ENCODE results near the gene MOB2.
"Not testable (repeated sequence)": the region's sequence is repeated elsewhere in the genome, so short reads cannot be mapped to it uniquely, and the experiment has no call there.

Gene MOB2

DNA sequence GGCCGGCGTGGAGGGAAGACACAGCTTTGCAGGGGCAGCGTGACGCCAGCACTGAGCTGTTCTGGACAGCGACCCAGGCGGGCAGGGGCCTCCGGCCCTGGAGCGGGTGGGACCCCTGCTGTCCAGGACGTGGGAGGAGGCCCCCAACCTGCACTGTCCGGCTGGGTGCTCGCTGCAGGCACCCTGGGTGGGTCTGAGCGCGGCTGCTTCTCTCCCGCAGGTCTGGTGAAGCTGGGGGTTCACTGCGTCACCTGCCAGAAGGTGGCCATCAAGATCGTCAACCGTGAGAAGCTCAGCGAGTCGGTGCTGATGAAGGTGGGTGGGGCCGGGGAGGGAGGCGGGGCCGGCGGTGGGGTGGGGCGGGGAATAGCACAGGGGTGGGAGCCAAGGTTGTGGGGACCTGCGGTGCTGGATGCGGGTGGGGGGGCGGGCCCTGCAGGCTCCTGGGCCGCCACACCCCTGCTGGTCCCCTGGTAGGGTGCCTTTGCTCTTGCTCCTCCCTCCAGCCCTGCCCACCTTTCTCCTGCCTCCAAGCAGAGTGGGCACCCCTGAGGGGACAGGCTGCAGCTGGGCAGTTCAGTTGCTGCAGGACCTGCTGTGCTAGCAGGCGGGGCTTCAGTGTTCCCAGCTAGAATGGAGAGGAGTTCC is 50.6 kb downstream of the MOB2 start:
- Histone ChIP-seq H3K4me3 (ENCODE audit: low read length) (no peak overlapping the region), H3K27ac (ENCODE audit: low read length) (no peak overlapping the region), H3K4me2 (ENCODE audit: low read length) (no peak overlapping the region)

DNA sequence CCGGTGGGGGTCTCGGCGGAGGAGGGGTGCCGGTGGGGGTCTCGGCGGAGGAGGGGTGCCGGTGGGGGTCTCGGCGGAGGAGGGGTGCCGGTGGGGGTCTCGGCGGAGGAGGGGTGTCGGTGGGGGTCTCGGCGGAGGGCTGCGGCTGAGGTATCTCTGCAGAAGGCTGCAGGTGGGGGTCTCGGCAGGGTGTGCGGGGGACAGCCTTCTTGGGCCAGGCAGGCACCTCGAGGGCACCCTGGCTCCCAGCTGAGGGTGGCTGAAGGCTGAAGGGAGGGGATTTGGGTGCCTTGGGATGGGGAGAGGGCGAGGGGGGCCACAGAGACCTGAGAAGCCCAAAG is 51.1 kb downstream of the MOB2 start:
- not testable (repeated sequence) for H3K9me3 ChIP-seq (ENCODE audit: insufficient read depth, low read length); H3K4me1 ChIP-seq (ENCODE audit: low read length); H3K4me3 ChIP-seq (ENCODE audit: low read length); H3K27ac ChIP-seq (ENCODE audit: low read length); H3K36me3 ChIP-seq (replicated peaks; ENCODE audit: low read depth, low read length); H3K4me2 ChIP-seq (ENCODE audit: low read length); H2AFZ ChIP-seq (ENCODE audit: low read depth, low read length); H3K27me3 ChIP-seq (ENCODE audit: low read depth, low read length); H3K9ac ChIP-seq (ENCODE audit: low read length); H3K79me2 ChIP-seq (ENCODE audit: low read length); H4K20me1 ChIP-seq (ENCODE audit: insufficient read depth, low read length)

More for the DNA sequence above, 50.6 kb downstream of the MOB2 start:
- Histone ChIP-seq H2AFZ (ENCODE audit: low read depth, low read length) (no peak overlapping the region), H3K27me3 (ENCODE audit: low read depth, low read length) (no peaks in the 10 kb centered on the region), H3K4me1 (ENCODE audit: low read length) (no peaks in the 10 kb centered on the region), H4K20me1 (ENCODE audit: insufficient read depth, low read length) (no peaks in the 10 kb centered on the region), H3K9me3 (ENCODE audit: insufficient read depth, low read length) (no peaks in the 10 kb centered on the region), H3K79me2 (ENCODE audit: low read length) (no peaks in the 10 kb centered on the region), H3K36me3 (replicated peaks; ENCODE audit: low read depth, low read length) (no peaks in the 10 kb centered on the region), H3K9ac (ENCODE audit: low read length) (no peak overlapping the region)
- TF ChIP-seq, protein P1, sequence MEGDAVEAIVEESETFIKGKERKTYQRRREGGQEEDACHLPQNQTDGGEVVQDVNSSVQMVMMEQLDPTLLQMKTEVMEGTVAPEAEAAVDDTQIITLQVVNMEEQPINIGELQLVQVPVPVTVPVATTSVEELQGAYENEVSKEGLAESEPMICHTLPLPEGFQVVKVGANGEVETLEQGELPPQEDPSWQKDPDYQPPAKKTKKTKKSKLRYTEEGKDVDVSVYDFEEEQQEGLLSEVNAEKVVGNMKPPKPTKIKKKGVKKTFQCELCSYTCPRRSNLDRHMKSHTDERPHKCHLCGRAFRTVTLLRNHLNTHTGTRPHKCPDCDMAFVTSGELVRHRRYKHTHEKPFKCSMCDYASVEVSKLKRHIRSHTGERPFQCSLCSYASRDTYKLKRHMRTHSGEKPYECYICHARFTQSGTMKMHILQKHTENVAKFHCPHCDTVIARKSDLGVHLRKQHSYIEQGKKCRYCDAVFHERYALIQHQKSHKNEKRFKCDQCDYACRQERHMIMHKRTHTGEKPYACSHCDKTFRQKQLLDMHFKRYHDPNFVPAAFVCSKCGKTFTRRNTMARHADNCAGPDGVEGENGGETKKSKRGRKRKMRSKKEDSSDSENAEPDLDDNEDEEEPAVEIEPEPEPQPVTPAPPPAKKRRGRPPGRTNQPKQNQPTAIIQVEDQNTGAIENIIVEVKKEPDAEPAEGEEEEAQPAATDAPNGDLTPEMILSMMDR (IDR thresholded peaks at IDR 0.05; ENCODE audit: low read depth, low read length) = no peak
- TF ChIP-seq EZH2phosphoT487 (IDR thresholded peaks at IDR 0.05; ENCODE audit: low read depth) = no peak

DNA sequence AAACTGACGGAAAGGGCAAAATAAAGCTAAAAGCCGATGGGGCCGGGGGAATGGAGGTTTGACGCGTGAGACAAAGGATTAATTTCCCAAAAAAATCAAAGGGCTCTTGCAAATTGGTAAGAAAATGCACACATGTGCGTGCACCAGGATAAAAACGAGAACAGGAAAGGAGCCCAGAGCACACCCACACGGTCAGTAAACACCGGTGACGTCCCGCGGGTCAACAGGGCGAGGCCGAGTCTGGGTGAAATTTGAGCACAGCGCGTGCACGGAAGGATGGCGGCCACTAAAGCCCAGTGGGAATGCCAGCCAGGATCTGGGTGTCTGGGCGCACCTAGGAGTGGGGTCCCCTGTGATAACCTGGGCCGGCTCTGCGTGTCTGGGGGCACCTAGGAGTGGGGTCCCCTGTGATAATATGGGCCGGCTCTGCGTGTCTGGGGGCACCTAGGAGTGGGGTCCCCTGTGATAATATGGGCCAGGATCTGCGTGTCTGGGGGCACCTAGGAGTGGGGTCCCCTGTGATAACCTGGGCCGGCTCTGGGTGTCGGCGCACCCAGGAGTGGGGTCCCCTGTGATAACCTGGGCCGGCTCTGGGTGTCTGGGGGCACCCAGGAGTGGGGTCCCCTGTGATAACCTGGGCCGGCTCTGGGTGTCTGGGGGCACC is 52.5 kb downstream of the MOB2 start:
- Histone ChIP-seq H3K4me3 (ENCODE audit: low read length) (no peak overlapping the region), H3K4me2 (ENCODE audit: low read length) (no peak overlapping the region), H3K36me3 (replicated peaks; ENCODE audit: low read depth, low read length) (no peaks in the 10 kb centered on the region), H3K4me1 (ENCODE audit: low read length) (no peaks in the 10 kb centered on the region), H4K20me1 (ENCODE audit: insufficient read depth, low read length) (no peaks in the 10 kb centered on the region), H2AFZ (ENCODE audit: low read depth, low read length) (no peak overlapping the region), H3K79me2 (ENCODE audit: low read length) (no peaks in the 10 kb centered on the region), H3K9me3 (ENCODE audit: insufficient read depth, low read length) (no peaks in the 10 kb centered on the region), H3K27me3 (ENCODE audit: low read depth, low read length) (no peaks in the 10 kb centered on the region), H3K9ac (ENCODE audit: low read length) (no peak overlapping the region), H3K27ac (ENCODE audit: low read length) (no peak overlapping the region)
- TF ChIP-seq, protein P1 (IDR thresholded peaks at IDR 0.05; ENCODE audit: low read depth, low read length) = no peak
- TF ChIP-seq EZH2phosphoT487 (IDR thresholded peaks at IDR 0.05; ENCODE audit: low read depth) = no peak

DNA sequence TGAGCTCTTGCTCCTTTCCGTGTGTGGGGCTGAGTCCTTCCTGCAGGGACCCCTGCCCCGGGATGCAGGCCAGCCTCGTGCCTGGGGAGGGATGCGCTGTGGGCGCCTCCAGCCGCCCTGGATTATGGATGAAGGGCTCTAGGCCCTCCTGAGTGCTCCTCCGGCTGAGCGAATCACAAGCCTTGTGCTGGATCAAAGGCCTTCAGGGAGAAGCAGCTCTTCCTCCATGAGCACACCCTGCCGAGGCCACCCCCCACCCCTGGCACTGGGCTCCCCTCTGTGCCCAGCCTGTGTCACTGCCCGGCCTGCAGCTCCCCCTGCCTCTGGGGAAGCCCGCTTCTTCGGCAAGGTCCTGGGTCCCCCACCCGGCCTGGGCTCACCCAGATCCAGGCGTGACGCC is 53.0 kb downstream of the MOB2 start:
- H3K36me3 ChIP-seq (replicated peaks; ENCODE audit: low read depth, low read length) = no peaks in the 10 kb centered on the region
- H3K27ac ChIP-seq (ENCODE audit: low read length) = no peak overlapping the region
- H3K4me2 ChIP-seq (ENCODE audit: low read length) = no peak overlapping the region
- TF ChIP-seq EZH2phosphoT487 (IDR thresholded peaks at IDR 0.05; ENCODE audit: low read depth) = no peak
- TF ChIP-seq, protein P1 (IDR thresholded peaks at IDR 0.05; ENCODE audit: low read depth, low read length) = no peak
- no peaks in the 10 kb centered on the region for H4K20me1 ChIP-seq (ENCODE audit: insufficient read depth, low read length)
- H3K4me3 ChIP-seq (ENCODE audit: low read length) = no peak overlapping the region
- no peaks in the 10 kb centered on the region for H3K9me3 ChIP-seq (ENCODE audit: insufficient read depth, low read length)
- no peaks in the 10 kb centered on the region for H3K4me1 ChIP-seq (ENCODE audit: low read length)
- H3K27me3 ChIP-seq (ENCODE audit: low read depth, low read length) = no peaks in the 10 kb centered on the region
- H2AFZ ChIP-seq (ENCODE audit: low read depth, low read length) = no peak overlapping the region
- H3K79me2 ChIP-seq (ENCODE audit: low read length) = no peaks in the 10 kb centered on the region
- H3K9ac ChIP-seq (ENCODE audit: low read length) = no peak overlapping the region

Data from OCI-LY3 (cell line).